Right renal cortex interstitium (tissue), 3 donors: ENCODE results near the gene SPIB. TPM values are rescaled to one million over a fixed set of nuclear protein-coding genes. Genes with fewer than 3 reads are reported as not detected.
"Not testable (repeated sequence)": the region's sequence is repeated elsewhere in the genome, so short reads cannot be mapped to it uniquely, and the experiment has no call there.

Source experiments
- DNase-seq, 3 donors: peaks; one replicate each; pipeline ENCODE4 v3.0.0-alpha.2; 2013; ENCODE audit warnings: low read depth in 3 of 3, low spot score in 2 of 3
- polyA plus RNA-seq, 3 donors: library from polyadenylated mRNA; unstranded; fragments of 120-200 nt; gene quantifications; one replicate each; pipeline ENCODE4 v1.2.1, GENCODE V29; 2013; ENCODE audit not compliant: insufficient read length in 3 of 3

The SPIB gene
- polyA plus RNA-seq, 3 donors: 0.28 to 0.91 (median 0.82) TPM

DNA sequence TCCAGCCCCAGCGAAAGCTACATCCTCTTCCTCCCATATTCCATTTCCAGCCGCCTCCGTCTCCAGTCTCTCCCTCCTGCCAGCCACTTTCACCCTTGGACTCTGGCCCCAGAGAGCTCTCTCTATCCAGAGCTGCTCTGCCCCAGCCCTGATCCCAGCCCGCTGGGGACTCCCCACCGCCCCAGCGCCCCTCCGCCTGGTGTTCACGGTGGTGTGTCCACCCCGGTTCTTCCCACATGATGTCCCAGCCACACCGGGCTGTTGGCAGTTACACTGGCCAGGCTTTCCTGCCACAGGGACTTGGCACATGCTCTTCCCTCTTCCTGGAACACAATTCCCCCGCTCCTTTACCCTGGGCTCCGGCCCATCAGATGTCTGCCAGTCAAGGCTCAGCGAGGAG, 46.3 kb downstream of the SPIB start:
- no peak for DNase-seq

DNA sequence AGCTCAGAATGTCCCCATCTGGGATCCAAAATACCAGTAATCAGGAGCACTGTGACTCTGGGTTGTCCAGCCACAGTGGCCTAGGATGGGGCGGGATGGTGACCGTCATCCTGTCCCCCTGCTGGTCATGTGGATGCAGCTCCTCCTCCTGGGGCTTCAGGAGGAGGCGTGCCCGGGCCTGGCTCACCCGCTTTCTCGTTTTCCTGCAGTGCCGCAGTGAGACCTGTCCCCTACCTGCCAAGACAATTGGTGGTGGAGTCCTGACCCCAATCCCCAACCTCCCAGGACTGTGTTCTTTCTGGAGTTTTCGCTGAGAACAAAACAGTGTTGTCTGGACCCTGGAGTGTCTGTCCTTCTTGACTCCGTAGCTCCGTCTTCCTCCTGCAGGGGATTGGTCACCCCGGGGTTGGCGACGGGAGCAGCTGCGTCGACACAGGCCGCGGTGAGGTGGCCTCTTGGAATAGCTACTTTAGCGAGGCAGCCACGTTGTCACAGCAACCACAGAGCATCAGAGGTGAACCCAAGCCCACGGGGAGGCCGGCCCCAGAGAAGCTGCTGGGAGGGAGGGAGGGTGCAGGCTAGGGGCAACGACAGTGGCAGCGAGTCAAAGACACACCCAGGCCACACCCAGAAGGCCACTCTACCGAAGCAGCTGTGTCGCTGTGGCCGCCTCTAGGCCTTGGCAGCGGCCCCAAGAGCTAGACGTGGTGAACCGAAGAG, 47.4 kb downstream of the SPIB start:
- DNase-seq: no peak

DNA sequence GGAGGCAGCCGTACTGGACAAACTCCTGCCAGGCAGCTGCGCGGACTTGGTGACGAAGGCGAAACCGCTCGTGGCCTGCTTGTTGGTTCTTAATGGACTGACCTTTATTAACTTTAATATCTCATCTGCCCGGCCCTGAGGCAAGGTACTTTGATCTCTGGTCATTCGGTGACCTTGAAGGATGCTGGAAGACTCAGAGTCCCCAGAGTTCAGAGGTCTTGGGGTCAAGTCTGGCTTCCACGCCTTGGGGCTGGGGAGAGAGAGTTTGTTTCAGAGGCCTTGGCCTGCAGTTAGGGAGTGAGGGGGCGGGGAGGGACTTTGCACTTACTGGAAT, 47.9 kb downstream of the SPIB start:
- no peak for DNase-seq

DNA sequence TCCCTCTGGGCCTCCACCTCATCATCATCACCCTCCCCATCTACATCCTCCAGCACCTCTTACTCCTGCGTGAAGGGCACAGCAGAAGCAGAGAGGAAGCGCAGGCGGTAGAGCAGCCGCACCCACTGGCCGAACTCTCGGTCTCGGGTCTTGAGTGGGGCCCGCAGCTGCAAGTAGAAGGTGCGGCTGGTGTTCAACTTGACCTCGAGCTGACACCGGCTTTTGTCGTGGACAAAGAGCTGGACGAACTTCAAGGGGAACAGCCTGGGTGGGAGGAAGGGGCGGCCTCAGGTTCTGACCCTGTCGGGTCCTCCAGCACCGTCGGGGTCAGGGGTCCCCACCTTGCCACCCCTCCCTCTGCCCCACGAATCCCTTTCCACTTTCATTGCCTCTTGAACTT, 48.8 kb downstream of the SPIB start:
- no peak for DNase-seq

DNA sequence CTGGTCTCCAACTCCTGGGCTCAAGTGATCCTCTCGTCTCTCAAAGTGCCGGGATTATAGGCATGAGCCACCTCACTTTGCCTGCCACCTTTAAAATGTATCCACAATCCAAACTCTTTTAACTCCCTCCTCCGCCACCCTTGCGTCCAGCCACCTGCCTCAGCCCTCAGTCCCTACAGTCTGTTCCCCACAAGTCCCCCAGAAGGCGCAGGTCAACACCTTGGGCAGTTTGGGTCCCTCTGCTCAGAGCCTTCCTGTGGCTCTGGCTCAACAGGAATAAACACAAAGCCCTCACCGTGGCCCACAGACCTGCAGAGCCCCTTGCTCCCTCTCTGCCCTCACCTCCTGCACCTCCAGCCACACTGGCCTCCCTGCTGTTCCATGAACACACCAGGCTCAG, 50.1 kb downstream of the SPIB start:
- DNase-seq: no peak

DNA sequence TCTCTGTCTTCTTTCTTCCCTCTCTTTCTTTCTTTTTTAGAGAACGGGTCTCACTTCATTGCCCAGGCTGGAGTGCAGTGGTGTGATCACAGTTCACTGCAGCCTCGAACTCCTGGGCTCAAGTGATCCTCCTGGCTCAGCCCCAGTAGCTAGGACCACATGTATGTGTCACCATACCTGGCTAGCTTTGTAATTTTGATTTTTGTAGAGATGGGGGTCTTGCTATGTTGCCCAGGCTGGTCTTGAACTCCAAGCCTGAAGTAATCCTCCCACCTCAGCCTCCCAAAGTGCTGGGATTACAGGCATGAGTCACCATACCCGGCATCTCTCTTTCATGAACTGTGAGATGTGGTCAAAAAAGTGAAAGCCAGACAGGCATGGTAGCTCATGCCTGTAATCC, 54.6 kb downstream of the SPIB start:
- not testable (repeated sequence) for DNase-seq

DNA sequence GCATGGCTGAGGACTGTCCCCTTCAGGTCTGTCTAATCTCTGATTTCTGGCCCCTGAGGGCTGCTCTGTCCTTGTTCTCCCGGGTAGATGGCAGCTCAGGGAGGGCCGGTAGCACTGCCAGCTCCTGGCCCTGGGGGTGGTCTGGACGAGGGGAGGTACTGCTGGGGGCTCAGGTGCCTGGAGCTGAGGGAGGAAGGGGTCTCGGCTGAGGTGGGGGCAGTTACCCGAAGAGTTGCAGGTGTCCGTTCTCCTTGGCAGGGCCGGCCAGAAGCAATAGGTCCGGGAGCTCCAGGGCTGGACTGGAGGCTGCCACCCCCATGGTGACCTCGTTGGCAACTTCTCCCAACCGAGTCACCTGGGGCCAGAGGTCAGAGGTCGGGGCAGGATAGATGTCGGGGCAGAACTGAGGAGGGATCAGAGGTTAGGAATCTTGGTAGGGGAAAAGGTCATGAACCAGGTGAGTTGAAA, 56.4 kb downstream of the SPIB start:
- DNase-seq: no peak

DNA sequence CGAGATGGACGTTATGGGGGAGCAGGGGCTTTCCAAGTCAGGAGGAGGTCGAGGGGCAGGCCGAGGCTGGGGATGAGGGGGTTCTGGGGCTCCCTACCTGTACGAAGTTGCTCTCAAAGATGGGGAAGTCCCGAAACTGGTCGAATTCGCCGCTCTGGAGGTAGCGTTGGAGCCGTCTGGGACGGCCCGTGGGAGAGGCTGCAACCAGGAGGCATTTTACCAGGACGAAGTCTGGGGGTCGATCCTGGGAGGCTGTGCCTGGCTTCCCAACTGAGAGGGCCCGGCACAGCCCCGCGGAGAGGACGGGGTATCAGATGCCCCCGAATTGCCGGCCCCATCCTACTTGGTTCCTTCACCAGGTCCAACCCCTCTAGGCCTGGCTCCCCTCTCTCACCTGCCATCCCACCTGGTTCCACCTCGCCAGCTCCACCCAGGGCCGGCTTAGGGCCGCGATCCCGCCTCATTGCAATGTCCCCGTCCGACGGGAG, 57.0 kb downstream of the SPIB start:
- no peak for DNase-seq

DNA sequence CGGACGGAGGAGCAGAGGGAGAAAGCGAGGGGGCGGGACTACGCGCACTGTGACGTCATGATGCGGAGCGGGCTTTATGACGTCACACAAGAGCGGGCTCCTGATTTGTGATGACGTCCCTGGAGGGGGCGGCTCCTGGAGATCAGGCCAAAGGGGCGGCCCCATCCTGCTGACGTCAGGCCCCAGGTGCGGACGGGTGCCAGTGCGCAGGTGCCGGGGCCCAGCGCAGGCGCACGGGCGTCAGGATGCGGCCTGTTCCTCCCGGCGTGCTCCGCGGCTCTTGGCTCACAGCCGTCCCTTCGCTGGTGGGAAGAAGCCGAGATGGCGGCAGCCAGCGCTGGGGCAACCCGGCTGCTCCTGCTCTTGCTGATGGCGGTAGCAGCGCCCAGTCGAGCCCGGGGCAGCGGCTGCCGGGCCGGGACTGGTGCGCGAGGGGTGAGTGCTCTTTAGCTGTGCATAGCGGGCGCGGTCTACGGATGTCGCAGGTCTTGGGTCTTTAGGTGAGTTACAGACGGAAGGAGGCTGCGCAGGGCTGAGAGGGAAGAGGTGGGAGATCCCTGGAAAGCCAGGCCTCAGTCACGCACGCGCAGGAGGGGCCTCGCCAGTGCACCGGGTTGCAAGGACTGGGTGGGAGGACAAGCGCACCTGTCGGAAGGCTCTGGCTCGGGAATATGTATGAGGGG, 57.6 kb downstream of the SPIB start, which contains the start of the genes EMC10 and GARIN5A:
Gene EMC10 (plus strand): TSS at position 284 of the 683 bp plus-strand sequence. CDS start 38 bp downstream, at position 322.
Gene GARIN5A (minus strand): TSS at position 625 of the 683 bp plus-strand sequence. CDS start 460 bp downstream, at position 165.
- peak; percentile 81 to 91 (median 87) for DNase-seq

DNA sequence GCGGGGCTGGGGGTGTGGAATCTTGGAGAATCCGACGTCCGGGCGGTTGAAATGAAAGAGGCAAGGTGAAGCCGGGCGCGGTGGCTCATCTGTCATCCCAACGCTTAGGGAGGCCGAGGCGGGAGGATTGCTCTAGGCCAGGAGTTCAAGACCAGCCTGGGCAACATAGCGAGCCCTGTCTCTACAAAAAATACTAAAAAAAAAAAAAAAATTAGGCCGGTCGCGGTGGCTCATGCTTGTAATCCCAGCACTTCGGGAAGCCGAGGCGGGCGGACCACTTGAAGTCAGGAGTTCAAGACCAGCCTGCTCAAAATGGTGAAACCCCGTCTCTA, 58.1 kb downstream of the SPIB start:
- DNase-seq: no peak

DNA sequence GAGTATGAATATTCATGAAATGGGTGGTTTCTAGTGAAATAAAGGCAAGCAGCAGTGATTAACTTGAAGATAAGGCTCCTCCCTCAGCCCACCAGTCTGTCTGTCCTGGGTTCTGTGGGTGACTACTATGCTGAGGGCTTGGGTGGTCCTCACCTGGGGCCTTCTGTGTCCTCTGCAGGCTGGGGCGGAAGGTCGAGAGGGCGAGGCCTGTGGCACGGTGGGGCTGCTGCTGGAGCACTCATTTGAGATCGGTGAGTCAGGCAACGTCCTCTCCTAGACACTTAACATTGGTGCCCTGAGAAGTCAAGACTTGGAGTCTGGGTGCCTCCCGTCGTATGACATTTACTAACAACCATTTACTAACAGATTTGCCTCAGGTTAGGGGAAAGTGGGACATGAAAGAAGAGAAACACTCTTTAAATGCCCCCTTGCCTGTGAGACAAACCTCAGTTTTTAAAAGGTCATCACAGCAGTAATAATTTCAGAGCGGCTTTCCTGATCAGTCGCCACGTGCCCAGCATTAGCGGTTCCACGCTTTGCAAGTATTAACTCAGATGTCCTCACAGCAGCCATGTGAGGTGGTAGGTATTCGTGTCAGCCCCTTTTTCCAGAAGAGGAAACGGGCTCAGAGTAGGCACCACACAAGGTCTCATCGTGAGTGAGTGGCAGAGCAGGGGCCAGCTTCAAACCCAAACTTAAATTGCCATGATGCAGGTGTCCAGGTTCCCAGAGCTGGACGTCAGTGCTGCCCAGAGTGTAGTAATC, 59.2 kb downstream of the SPIB start:
- DNase-seq: no peak

DNA sequence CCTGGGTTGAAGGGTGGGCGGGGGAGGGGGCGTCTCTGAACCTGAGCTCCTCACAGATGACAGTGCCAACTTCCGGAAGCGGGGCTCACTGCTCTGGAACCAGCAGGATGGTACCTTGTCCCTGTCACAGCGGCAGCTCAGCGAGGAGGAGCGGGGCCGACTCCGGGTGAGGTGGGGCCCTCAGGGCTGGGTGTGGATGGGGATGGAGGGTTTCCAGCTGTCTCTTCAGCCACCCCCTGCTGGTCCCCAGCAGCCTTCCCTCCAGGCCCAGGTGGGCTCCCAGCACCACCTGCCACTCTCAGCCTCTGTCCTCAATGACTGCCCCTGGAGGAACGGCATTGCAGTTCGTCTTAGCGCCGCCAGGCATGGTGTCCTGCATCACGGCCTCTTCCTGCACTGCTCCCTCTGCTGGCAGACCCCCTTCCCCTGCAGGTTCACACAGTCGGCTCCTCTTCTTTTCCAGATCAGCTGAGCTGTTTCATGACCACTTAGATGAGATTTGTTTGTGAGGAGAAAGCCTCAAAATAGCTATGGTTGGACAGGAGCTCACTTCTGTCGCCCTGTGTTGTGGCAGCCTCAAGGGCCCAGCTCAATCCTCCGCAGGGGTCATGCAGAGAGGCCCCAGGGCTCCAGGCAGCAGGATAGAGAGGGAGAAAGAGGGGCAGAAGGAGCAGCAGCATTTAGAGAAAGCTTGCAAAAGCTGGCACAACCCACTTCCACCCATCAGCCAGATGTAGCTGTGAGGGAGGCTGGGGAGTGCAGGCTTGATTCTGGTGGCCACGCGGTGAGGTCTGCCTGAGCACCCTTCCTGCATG, 60.4 kb downstream of the SPIB start:
- no peak for DNase-seq

DNA sequence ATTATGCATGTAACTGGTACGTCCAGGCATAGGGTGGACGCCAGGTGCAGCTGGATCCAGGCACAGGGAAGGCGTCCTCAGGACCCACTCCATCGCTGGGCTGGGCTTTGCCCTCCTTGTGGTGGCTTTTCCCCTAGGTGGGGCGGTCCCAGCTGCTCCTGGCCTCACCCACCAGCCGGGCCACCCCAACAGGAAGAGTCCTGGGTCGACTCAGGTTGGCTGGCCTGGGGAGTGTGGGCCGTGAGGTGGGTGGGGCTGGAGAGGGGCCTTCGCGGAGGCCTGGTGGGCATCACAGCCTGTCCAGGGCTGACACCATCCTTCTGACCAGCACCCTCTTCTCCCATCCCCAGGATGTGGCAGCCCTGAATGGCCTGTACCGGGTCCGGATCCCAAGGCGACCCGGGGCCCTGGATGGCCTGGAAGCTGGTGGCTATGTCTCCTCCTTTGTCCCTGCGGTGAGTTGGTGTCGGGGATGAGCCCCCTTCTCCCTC, 61.1 kb downstream of the SPIB start:
- no peak for DNase-seq

DNA sequence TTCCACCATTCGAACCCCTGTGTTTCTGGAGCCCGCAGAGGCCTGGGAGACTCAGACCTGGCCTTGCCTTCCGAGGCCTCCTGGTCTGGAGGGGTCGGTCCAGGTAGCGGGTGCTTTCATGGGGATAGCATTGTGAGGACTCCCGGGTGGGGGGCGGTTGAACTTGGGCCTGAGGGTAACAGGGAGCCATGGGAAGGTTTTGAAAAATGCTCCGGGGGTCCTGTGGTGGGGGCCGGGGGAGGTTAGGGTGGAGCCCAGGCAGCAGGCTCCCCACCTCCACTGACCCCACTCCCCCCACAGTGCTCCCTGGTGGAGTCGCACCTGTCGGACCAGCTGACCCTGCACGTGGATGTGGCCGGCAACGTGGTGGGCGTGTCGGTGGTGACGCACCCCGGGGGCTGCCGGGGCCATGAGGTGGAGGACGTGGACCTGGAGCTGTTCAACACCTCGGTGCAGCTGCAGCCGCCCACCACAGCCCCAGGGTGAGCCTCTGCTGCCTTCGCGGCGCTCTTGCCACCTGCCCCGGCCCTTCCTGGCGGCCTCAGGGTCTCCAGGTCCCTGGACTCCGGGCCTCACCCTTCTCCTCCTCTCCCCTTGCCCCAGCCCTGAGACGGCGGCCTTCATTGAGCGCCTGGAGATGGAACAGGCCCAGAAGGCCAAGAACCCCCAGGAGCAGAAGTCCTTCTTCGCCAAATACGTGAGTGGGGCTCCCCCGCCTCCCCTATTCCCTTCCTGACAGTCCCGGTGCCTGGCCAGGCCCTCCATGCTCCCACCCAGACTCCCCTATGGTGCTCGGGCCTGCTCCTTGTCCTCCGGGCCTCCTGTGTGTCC, 61.8 kb downstream of the SPIB start:
- no peak for DNase-seq

Other genes starting within 250 kb of the SPIB start
- gene MYH14, start 215.3 kb upstream of the SPIB start, polyA plus RNA-seq: 10 to 100 TPM; 16.6 to 23.9 (median 19.0) TPM
- 10 to 100 TPM; 23.8 to 27.2 (median 27.1) TPM for gene KCNC3, start 89.6 kb upstream of the SPIB start, polyA plus RNA-seq
- gene NAPSA, start 53.3 kb upstream of the SPIB start, polyA plus RNA-seq: 1 to 10 TPM; 8.2 to 9.4 (median 8.7) TPM
- gene NR1H2, start 42.5 kb upstream of the SPIB start, polyA plus RNA-seq: 10 to 100 TPM; 25.9 to 28.8 (median 27.6) TPM
- gene POLD1, start 34.6 kb upstream of the SPIB start, polyA plus RNA-seq: 10 to 100 TPM; 20.7 to 22.8 (median 21.6) TPM
- under 1 TPM; 0.58 to 0.72 (median 0.67) TPM for gene MYBPC2, start 14.0 kb downstream of the SPIB start, polyA plus RNA-seq
- gene EMC10, start 57.6 kb downstream of the SPIB start, polyA plus RNA-seq: 100 to 1,000 TPM; 103 to 123 (median 107) TPM
- 1 to 10 TPM; 5.9 to 7.8 (median 6.8) TPM for gene GARIN5A, start 57.9 kb downstream of the SPIB start, polyA plus RNA-seq
- gene JOSD2, start 92.3 kb downstream of the SPIB start, polyA plus RNA-seq: 1 to 10 TPM; 6.4 to 8.8 (median 7.7) TPM
- 1 to 10 TPM; 5.5 to 8.3 (median 8.1) TPM for gene ASPDH, start 95.0 kb downstream of the SPIB start, polyA plus RNA-seq
- 10 to 100 TPM; 12.6 to 15.6 (median 15.0) TPM for gene LRRC4B, start 149.5 kb downstream of the SPIB start, polyA plus RNA-seq
- gene SYT3, start 220.9 kb downstream of the SPIB start, polyA plus RNA-seq: 1 to 10 TPM in 1 of 3 donors, under 1 TPM in 2; 0.47 to 1.0 (median 0.65) TPM
- 1 to 10 TPM; 1.7 to 3.8 (median 2.5) TPM for gene C19orf81, start 230.5 kb downstream of the SPIB start, polyA plus RNA-seq